ENCODE data around the gene ATP6V0C. TPM values are rescaled to one million over a fixed set of nuclear protein-coding genes. Genes with fewer than 3 reads are reported as not detected.

ATP6V0C gene
- polyA plus RNA-seq, 1 donor (not counting 4 experiments of a cell fraction or from before 2014, with no cell fraction given), result 11.4 TPM

DNA sequence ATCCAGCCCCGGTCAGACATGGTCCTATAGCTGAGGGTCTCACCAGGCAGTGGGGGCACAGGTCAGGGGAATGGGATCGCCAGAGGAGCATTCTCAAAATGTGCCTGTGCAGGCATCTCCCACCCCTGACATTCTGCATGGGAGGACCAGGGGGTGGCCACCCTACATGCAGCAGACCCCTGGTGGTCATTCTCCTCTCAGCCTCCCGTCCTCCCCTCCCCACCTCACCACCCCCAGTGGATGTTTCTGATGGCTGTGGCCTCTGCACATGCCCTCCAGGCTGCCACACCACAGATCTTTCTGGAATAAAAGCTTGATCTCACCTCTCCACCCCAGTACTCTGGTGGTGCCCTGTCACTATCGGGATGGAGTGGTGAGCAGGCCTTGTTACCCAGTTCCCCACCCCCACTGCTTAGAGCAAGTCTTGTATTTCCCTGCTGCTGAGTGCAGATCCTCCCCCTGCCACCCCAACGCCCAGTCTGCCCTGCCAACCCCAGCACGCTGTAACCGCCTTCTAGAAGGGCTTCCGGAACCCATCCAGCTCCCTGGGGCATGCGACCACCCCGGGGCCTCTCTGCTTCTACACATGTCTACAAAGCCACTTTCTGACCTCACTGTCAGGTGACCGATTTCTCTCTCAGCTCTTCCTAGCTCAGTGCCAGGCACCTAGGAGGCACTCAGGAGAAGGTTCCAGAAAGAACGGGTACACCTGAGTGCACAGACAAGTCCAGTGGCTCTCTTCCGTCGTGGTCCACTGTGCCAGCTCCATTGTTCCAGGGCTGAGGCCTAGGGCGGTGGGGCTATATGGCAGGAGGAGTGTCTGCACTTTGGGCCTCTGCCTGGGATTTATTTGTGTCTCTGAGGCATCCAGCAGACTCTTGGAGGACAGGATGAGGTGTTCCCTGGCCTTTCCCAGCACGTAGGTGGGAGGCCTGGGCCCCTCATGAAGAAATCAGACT is 29.5 kb upstream of the ATP6V0C start:
- FAIRE-seq, result no peak
- H4K20me1 ChIP-seq (ENCODE audit: control insufficient read depth, extremely low read depth, insufficient read depth, low read length), result no peaks in the 10 kb centered on the region
- H3K4me2 ChIP-seq (ENCODE audit: control insufficient read depth, extremely low read depth, insufficient read depth, low read depth, low read length), result no peak overlapping the region
- peaks cover 3% of the 10 kb centered on the region for H3K4me1 ChIP-seq (ENCODE audit: control insufficient read depth, extremely low read depth, insufficient read depth, low read length)
- peaks cover 0 to under 1% of the 10 kb centered on the region in 2 experiments for H3K36me3 ChIP-seq (ENCODE audit: control insufficient read depth in 2 of 2, extremely low read depth in 1 of 2, insufficient read depth in 2 of 2, low read length in 2 of 2)
- TF ChIP-seq, protein P1, sequence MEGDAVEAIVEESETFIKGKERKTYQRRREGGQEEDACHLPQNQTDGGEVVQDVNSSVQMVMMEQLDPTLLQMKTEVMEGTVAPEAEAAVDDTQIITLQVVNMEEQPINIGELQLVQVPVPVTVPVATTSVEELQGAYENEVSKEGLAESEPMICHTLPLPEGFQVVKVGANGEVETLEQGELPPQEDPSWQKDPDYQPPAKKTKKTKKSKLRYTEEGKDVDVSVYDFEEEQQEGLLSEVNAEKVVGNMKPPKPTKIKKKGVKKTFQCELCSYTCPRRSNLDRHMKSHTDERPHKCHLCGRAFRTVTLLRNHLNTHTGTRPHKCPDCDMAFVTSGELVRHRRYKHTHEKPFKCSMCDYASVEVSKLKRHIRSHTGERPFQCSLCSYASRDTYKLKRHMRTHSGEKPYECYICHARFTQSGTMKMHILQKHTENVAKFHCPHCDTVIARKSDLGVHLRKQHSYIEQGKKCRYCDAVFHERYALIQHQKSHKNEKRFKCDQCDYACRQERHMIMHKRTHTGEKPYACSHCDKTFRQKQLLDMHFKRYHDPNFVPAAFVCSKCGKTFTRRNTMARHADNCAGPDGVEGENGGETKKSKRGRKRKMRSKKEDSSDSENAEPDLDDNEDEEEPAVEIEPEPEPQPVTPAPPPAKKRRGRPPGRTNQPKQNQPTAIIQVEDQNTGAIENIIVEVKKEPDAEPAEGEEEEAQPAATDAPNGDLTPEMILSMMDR (optimal IDR thresholded peaks at IDR 0.05 in 1 of 3, IDR thresholded peaks at IDR 0.05 in 1 of 3, conservative IDR thresholded peaks at IDR 0.05 in 1 of 3; ENCODE audit: extremely low read depth in 1 of 3, insufficient read depth in 2 of 3, low read length in 3 of 3), result no peak
- TF ChIP-seq EZH2 (IDR thresholded peaks at IDR 0.05; ENCODE audit: low read length), result no peak
- no peak overlapping the region for H2AFZ ChIP-seq (ENCODE audit: control insufficient read depth, low read length)
- no peaks in the 10 kb centered on the region for H3K9me1 ChIP-seq (ENCODE audit: control insufficient read depth, extremely low read depth, insufficient read depth, low read length)
- dilution Hi-C loops (cut with MboI; ENCODE audit: extremely low pct_ligation_motif_present, low sequenced_read_pairs), result no loop called here
- H3K79me2 ChIP-seq (ENCODE audit: control insufficient read depth, insufficient read depth, low read length), result peaks cover 1% of the 10 kb centered on the region
- DNase-seq (ENCODE audit: low read depth, low spot score), result no peak
- no peaks in the 10 kb centered on the region for H3K9me3 ChIP-seq (ENCODE audit: control insufficient read depth, low read depth, low read length)
- H3K9ac ChIP-seq (ENCODE audit: control insufficient read depth, extremely low read depth, insufficient read depth, low read length), result no peak overlapping the region
- H3K27ac ChIP-seq (ENCODE audit: control insufficient read depth, insufficient read depth, low read length), result no peak overlapping the region
- no peaks in the 10 kb centered on the region for H3K27me3 ChIP-seq (ENCODE audit: control insufficient read depth, extremely low read depth, insufficient read depth, low read length)
- no peak overlapping the region for H3K4me3 ChIP-seq (ENCODE audit: control insufficient read depth in 2 of 3, extremely low read depth in 1 of 3, insufficient read depth in 2 of 3, low read depth in 1 of 3, low read length in 3 of 3)

DNA sequence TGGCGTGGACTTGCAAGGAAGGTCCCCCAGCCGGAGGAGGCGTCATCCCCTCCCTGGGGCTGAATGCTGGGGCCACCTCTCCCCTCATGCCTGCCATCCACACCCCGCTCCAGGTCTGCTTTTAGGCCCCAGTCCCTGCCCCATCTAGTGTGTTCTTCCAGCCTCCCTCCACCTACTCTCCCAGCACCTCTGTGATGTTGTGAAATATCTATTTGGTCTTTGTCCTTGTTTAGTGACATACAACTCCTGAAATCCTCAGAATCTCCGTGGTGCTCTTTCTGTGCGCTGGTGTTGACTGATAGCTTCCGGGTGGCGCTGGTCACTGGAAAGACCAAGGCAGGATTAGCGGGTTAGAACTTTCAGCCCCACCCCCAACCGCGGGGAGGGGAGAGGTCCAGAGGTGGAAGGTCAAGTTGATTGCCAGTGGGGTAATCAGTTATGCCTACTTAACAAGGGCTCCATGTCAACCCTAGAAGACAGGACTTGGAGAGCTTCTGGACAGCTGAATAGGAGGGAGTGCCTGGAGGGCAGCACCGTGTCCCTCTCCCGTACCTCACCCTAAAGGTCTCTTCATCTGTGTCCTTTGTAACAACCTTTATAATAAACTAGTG is 28.7 kb upstream of the ATP6V0C start:
- Histone ChIP-seq H4K20me1 (ENCODE audit: control insufficient read depth, extremely low read depth, insufficient read depth, low read length) (no peaks in the 10 kb centered on the region), H3K27ac (ENCODE audit: control insufficient read depth, insufficient read depth, low read length) (no peak overlapping the region), H3K27me3 (ENCODE audit: control insufficient read depth, extremely low read depth, insufficient read depth, low read length) (no peaks in the 10 kb centered on the region), H3K4me3 (ENCODE audit: control insufficient read depth in 2 of 3, extremely low read depth in 1 of 3, insufficient read depth in 2 of 3, low read depth in 1 of 3, low read length in 3 of 3) (no peak overlapping the region), H2AFZ (ENCODE audit: control insufficient read depth, low read length) (no peak overlapping the region), H3K4me2 (ENCODE audit: control insufficient read depth, extremely low read depth, insufficient read depth, low read depth, low read length) (no peak overlapping the region), H3K9ac (ENCODE audit: control insufficient read depth, extremely low read depth, insufficient read depth, low read length) (no peak overlapping the region), H3K9me1 (ENCODE audit: control insufficient read depth, extremely low read depth, insufficient read depth, low read length) (no peaks in the 10 kb centered on the region), H3K9me3 (ENCODE audit: control insufficient read depth, low read depth, low read length) (no peaks in the 10 kb centered on the region), H3K79me2 (ENCODE audit: control insufficient read depth, insufficient read depth, low read length) (no peaks in the 10 kb centered on the region), H3K36me3 (ENCODE audit: control insufficient read depth in 2 of 2, extremely low read depth in 1 of 2, insufficient read depth in 2 of 2, low read length in 2 of 2) (no peaks in the 10 kb centered on the region), H3K4me1 (ENCODE audit: control insufficient read depth, extremely low read depth, insufficient read depth, low read length) (peaks cover 3% of the 10 kb centered on the region)
- FAIRE-seq, result no peak
- DNase-seq (ENCODE audit: low read depth, low spot score), result no peak
- dilution Hi-C loops (cut with MboI; ENCODE audit: extremely low pct_ligation_motif_present, low sequenced_read_pairs), result no loop called here
- TF ChIP-seq EZH2 (IDR thresholded peaks at IDR 0.05; ENCODE audit: low read length), result no peak
- TF ChIP-seq, protein P1 (optimal IDR thresholded peaks at IDR 0.05 in 1 of 3, IDR thresholded peaks at IDR 0.05 in 1 of 3, conservative IDR thresholded peaks at IDR 0.05 in 1 of 3; ENCODE audit: extremely low read depth in 1 of 3, insufficient read depth in 2 of 3, low read length in 3 of 3), result no peak

Measured in keratinocyte (primary cell).